Fibroblast of pulmonary artery (primary cell): ENCODE measurements around the gene KCNQ1.

Experiments used
- DNase-seq: peaks from one replicate; pipeline ENCODE4 v3.0.0-alpha.2; 2010; ENCODE audit warnings: low read depth
- H3K4me3 ChIP-seq: replicated peaks from 2 replicates; pipeline ENCODE4 v1.5.1; 2011; ENCODE audit warnings: low read depth, mild to moderate bottlenecking, control low read depth, low read length, moderate library complexity
- TF ChIP-seq, protein P1 (sequence below): IDR thresholded peaks from 2 replicates; pipeline ENCODE4 v1.5.1; 2011; ENCODE audit warnings: mild to moderate bottlenecking, control low read depth, low read length, inconsistent platforms; ENCODE audit errors: missing control alignments

The KCNQ1 gene

DNA sequence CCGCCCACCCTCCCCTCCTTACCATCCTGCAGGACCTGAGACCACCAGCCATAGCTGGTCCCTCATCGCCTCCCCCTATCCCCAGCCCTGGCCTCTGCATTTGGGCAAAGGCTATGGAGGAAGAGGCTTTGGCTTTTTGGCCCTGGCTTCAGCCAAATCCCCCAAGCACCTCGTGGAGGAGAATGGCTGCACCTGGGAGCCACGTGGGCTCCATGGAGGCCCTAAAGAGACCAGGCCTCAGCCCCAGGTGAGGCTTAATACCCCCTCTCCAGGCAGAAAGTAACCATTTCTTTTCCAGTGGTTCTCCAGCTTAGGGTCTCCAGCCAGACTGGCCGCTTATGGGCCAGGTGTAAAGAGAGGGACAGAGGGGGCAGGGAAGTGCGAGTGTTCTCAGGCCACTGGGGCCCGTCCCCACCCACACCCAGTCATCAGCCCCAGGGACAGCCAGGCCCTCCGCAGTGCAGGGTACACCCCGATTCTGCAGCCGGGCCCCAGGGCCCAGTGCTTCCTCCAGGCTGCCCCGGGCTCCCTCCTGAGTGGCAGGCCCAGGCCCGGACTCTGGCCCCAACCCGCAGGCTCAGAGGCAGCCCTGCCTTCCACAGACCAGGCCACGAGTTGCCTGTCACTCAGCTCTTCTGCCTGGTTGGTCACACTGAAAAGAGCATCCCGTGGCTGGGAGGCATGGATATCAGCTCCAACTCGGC, 414.3 kb downstream of the KCNQ1 start:
- DNase-seq: no peak
- H3K4me3 ChIP-seq: no peak overlapping the region
- TF ChIP-seq, protein P1, sequence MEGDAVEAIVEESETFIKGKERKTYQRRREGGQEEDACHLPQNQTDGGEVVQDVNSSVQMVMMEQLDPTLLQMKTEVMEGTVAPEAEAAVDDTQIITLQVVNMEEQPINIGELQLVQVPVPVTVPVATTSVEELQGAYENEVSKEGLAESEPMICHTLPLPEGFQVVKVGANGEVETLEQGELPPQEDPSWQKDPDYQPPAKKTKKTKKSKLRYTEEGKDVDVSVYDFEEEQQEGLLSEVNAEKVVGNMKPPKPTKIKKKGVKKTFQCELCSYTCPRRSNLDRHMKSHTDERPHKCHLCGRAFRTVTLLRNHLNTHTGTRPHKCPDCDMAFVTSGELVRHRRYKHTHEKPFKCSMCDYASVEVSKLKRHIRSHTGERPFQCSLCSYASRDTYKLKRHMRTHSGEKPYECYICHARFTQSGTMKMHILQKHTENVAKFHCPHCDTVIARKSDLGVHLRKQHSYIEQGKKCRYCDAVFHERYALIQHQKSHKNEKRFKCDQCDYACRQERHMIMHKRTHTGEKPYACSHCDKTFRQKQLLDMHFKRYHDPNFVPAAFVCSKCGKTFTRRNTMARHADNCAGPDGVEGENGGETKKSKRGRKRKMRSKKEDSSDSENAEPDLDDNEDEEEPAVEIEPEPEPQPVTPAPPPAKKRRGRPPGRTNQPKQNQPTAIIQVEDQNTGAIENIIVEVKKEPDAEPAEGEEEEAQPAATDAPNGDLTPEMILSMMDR: no peak

DNA sequence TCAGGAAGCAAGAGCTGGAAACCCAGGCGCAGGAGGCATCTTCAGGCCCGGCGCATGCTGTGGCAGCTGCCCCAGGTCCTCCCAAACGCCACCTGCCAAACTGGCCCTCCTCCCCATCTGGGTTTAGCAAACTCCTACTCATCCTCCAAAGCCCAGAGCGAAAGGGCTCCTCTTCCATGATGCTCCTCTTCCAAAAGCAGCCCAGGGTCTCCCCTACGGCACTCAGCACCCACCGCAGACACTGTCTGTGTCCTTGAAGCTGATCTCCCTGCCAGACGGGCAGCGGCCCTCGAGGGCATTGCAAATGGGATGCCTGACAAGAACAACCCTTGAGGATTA, 414.9 kb downstream of the KCNQ1 start:
- H3K4me3 ChIP-seq: no peak overlapping the region
- TF ChIP-seq, protein P1: no peak
- DNase-seq: no peak

DNA sequence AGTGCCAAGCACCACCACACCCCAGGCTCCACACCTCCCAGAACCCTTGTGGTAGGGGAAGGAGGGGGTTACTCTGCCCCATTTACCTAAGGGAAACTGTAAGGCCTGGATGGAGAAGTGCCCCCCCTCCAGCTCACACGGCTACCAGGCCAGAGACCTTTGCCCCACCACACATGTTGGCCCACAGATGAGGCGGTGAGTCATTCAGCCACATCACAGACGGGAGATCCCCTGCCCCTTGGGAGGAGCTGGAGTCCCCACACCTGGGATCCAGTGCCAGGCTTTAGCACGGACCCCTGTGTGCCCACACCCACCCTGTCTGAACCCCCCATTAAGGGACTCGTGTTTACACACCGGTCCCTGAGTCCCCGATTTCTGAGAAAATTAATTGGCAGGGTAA, 415.8 kb downstream of the KCNQ1 start:
- no peak overlapping the region for H3K4me3 ChIP-seq
- peak; percentile 7 for DNase-seq
- TF ChIP-seq, protein P1: no peak

DNA sequence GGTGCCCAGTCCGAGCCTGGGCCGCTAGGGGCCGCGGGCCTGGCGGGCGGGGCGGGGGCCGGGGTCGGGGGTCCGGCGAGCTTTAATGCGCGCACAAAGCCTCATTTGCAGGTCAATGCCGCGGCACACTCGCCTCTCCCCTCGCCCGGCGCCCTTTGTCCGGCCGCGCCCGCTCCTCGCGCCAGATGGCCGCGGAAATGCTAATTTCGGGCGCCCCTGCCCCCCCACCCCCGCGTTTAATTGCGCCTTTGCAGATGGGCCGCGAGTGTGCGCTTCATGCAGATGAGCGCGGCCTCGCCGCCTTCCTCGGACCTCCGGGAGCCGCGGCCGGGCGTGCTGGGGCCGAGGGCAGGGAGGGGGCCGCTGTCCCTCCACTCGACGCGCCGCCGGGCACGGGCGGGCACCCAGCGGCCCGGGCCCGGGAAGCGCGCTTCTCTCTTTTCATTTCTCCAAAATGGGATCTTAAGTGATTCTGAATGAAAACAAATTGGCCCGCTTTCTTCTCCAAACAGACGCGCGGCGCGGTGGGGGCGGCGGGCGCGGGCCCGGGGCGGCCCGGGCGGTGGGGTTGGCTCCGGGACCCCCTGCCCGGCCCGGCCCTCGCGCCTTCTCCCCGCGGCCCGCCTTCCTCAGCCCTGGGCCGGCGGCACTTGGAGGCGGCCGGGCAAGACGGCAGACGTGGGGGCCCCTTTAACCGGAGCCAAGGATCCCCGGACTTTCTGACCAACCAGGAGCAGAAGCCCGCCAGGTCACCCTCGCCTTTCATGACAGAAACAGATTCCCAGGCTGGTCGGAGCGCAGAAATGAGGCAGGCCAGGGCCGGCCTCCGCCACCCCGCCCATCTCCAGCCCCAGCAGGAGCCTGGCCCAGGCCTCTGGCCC, 417.8 kb downstream of the KCNQ1 start:
- DNase-seq: no peak
- no peak overlapping the region for H3K4me3 ChIP-seq
- TF ChIP-seq, protein P1: no peak

DNA sequence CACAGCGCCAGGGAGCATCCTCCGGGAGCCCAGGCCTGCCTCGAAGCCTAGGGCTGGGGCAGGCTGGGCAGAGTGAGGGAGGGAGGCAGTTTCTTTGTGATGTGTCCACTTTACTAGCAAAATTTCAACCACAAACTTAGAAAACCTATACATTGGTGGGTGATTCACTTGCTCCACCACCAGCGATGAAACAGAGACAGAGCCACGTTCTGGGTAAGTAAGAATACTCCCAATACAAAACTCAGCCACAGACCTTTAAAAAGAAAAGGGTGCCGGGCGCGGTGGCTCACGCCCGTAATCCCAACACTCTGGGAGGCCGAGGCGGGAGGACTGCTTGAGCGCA, 418.4 kb downstream of the KCNQ1 start:
- TF ChIP-seq, protein P1: no peak
- no peak overlapping the region for H3K4me3 ChIP-seq
- no peak for DNase-seq

DNA sequence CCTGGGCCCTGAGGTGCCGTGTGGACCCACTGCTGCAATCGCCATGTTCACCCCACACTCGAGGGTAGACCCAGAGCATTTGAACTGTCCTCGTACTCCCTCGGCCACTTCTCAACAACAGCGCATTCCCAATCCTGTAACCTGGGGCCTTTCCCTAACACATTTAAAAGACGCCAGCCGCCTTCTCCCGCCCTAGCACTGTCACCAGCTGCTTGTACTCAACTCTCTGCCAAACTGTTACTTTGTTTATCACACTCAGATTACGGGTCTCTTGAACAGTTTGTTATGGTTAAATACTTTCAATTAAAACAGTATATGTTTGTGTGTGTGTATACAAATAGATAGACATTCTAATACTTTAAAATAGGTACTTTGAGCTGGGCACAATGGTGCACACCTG, 420.1 kb downstream of the KCNQ1 start:
- TF ChIP-seq, protein P1: no peak
- no peak overlapping the region for H3K4me3 ChIP-seq
- no peak for DNase-seq
